Fibroblast of skin of left quadriceps (primary cell): ENCODE data around the gene CAV1.
A peak's percentile ranks its signal among the peaks of the same experiment; 100 is the strongest.
"Not testable (repeated sequence)": the region's sequence is repeated elsewhere in the genome, so short reads cannot be mapped to it uniquely, and the experiment has no call there.

Experiments
- DNase-seq, 2 experiments: peaks; one replicate each; pipeline ENCODE4 v3.0.0-alpha.2; 2013; ENCODE audit warnings: low read depth in 2 of 2

The CAV1 gene

DNA sequence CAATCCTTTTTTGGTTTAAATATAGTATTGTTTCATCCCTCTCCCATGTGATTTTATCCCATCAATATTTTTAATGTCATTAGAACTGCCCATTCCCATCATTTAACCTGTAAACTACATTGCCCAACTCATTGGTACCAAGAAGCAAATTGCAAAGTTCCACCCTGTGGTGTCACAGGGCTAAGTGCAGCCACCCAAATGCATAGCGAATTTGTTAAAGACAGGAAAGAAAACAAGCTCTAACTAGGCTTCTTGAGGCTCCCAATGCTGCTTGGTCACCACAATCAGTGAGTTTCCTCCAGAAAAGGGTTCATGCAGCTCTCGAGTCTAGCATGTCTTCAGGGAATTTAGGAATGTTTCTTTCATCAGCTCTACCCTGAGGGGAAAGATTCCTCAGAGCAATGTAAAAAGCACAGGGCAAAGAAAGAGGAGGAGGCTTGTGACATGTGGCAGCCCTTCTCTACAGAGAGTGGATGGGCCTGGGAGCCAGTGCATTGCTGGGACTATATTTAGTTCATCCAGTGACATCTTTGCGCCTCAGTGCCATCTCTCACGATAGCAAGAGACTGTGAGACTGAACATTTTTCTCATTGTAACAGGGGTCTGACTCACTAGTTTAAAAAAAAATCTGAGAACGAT lies 58.1 kb downstream of the CAV1 start:
- peak; percentile 79 to 82 for DNase-seq

GRCh38 chr7:116583653-116584052 lies 58.8 kb downstream of the CAV1 start:
- no peak for DNase-seq

DNA sequence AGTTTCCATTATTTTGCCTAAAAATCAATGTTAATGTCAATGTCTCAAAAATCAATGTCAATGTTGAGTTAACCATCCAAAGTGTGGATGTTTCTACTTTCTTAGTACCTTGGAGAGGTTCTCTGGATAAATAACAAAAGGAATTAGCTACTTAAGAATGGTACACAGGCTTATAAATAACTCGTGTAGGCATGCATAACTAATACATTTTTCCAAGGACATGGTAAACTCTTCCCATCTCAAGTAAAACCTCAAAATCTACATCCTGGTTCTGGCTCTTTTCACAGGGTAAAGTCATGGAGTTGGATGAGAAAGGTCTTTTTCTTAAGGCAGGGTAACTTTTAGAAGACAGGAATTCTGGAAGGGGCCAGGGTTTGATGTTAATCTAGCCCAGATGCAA lies 59.9 kb downstream of the CAV1 start:
- no peak for DNase-seq

DNA sequence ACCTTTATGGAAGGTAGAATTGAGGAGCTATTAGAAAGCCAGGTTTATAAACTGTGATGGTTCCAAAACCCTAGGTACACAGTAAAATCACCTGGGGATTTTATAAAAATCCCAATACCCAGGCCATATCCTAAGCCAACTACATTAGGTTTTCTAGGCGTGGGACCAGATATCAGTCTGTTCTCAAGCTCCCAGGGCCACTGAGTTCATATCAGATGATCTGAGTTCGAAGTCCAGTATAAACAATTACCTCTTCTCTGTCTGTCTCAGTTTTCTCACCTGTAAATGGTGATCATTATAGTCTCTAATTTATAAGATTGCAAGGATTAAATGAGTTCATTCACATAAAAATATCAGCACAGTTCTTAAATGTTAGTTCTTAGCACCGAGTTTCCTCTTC lies 60.6 kb downstream of the CAV1 start:
- DNase-seq = no peak

DNA sequence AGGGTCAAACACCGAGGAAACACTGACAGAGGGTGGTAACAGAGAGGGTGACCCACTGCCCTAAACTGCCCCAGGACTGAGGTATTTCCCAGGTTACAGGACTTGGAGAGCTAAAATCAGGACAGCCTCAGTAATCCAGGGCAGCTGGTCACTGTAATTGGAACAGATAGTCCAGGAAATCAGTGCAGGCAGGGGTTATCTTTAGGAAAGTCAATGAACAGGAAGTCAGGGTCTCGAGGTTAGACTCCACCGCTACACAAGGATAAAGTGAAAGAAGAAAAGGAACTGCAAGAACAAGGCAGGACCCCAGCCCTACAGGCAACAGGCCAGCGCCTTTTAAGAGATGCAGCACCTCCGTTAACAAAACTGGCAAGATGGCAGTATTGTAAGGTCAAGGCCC lies 61.1 kb downstream of the CAV1 start:
- DNase-seq = no peak

DNA sequence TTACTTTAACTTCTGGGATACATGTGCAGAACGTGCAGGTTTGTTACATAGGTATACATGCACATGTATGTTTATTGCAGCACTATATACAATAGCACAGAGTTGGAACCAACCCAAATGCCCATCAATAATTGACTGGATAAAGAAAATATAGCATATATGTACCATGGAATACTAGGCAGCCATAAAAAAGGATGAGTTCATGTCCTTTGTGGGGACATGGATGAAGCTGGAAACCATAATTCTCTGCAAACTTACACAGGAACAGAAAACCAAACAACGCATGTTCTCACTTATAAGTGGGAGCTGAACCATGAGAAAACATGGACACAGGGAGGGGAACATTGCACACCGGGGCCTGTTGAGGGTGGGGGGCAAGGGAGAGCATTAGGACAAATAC lies 62.4 kb downstream of the CAV1 start:
- not testable (repeated sequence) for DNase-seq

GRCh38 chr7:116588225-116588624 lies 63.4 kb downstream of the CAV1 start:
- no peak for DNase-seq

DNA sequence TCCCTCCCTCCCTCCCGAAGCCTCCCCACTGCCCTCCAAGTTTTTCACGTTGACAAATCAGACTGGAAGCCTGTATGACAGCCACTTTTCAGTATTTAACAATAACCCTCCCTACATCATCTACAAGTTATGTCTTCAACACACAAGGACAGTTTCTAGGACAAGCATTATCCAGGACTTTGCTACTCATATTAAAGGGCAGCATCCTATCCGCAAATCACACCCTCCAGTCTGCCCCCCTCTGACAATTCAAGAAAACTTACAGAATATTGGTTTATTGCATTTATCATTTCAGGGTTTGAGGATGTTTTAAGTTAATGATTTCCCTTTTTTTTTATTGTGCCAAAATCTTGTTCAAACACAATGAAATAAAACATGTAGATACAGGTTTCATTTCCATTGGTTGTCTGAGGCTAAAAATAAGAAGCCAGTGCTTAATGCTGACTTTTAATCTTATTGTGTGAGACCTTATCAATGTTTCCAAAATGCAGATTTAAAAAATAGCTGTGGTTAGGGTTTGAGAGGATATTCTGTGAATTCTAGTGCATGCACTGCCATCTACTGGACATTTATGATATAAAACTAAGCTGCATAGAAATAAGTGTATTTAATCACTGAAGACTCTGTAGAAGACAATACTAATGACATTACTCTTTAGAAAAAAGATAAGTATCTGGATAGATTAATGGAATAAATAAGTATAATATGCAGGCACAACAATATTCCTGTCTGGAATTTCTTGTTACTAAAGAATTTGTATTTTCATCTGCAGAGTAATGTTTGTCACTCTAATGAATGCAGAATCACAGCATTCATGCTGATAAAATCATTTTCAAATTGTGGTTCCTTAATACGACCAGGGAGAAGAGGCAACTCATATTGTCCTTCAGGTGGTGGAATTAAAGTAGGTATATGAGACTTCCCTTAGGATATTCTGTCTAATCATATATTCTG lies 64.1 kb downstream of the CAV1 start:
- DNase-seq = peak; percentile 52 to 54

DNA sequence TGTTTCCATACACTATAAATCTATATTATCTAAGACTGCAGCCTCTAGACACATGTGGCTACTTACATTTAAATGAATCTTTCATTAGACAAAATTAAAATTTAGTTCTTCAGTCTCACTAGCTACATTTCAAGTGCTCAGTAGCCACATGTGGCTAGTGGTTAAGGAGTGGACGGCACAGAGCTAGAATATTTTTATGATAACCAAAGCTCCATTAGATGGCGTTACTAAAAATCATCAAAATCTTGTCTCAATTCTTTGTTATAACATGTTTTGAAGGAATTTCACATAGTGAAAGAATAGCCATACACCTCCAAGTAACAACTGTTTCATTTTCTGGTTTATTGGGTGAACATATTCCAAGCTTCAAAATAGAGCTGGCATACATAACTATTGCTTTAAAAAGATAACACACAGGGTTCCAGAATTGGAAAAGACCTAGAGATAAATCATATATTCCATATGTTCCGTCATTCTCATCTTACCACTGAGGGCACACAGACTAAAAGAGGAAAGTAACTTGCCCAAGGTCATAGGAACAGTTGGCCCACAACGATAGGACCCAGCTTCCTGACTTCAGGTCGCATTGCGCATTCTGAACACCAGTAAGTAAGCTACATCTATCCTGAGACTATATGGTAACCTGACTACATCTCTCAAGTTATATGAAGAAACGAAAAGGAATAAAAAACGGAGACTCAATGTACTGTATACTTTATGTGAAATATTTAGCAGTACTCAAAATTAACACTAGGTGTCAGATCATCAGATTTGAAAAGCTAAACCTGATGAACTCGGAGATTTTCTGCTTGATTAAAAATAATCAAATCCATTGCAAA lies 66.6 kb downstream of the CAV1 start:
- DNase-seq = no peak

- DNase-seq = no peak
Measured at GRCh38 chr7:116592041-116592355, 67.2 kb downstream of the CAV1 start.

- no peak for DNase-seq
Measured at GRCh38 chr7:116592445-116592844, 67.6 kb downstream of the CAV1 start.

GRCh38 chr7:116593359-116594075 lies 68.7 kb downstream of the CAV1 start:
- no peak for DNase-seq

- DNase-seq = no peak
Measured at GRCh38 chr7:116595063-116595462, 70.2 kb downstream of the CAV1 start.

GRCh38 chr7:116597384-116597783 lies 72.5 kb downstream of the CAV1 start:
- DNase-seq = no peak

DNA sequence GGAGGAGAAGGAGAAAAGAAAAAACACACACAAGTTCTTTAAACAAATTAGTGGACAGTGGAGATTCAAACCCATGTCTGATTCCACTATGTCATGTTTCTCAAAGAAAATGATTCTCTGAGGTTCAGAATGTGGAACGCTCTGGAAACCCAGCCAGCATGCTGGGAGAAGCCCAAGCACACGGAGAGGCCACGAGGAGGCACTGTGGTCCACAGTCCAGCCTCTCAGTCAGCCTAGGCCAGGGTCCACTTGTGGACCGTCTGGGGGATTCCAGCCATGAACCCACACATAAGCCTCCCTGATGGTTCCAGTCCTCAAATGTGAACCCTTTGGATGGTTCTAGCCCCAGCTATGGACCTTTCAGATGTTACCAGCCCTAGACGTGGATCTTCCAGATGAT lies 73.4 kb downstream of the CAV1 start:
- DNase-seq = no peak

- no peak for DNase-seq
Measured at GRCh38 chr7:116598861-116599260, 74.0 kb downstream of the CAV1 start.

GRCh38 chr7:116601426-116601825 lies 76.6 kb downstream of the CAV1 start:
- no peak for DNase-seq

- DNase-seq = no peak
Measured at GRCh38 chr7:116607299-116607698, 82.5 kb downstream of the CAV1 start.

GRCh38 chr7:116610210-116610609 lies 85.4 kb downstream of the CAV1 start:
- no peak for DNase-seq

DNA sequence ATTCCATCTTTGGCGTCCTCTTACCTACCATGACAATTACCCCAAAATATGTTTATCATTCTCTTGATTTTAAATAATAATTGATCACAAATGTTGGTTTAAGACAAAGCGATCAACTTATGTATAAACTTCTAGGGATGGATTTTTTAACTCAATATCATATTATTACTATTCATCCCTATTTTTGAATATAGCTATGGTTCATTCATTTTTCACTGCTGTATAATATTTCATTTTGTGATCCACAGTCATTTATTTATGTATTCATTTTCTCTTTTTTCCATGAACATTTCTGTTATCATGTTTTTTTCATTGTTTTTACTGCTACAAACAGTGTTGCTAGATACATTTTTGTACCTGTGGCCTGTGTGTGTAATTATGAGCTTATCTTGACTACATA lies 85.9 kb downstream of the CAV1 start:
- no peak for DNase-seq
